Transverse colon (tissue), 4 donors: ENCODE results near the gene IL3RA. TPM values are rescaled to one million over a fixed set of nuclear protein-coding genes. Genes with fewer than 3 reads are reported as not detected.

Experiments used
- DNase-seq: peaks from one replicate; pipeline ENCODE4 v3.0.0-alpha.2; 2019
- H3K27ac ChIP-seq, 4 donors: fragments of 200-600 bp; sonication (generic); 2 replicates each; pipeline ENCODE4 v1.5.1; 2016 to 2018; ENCODE audit warnings: inconsistent platforms in 4 of 4
- H3K27me3 ChIP-seq: fragments of 200-600 bp; sonication (generic); 2 replicates; pipeline ENCODE4 v1.5.1; 2017; ENCODE audit warnings: inconsistent platforms
- H3K36me3 ChIP-seq, 4 donors: fragments of 200-600 bp; sonication (generic); 2 replicates each; pipeline ENCODE4 v1.5.1; 2017 to 2019; ENCODE audit warnings: inconsistent platforms in 4 of 4
- H3K4me1 ChIP-seq, 4 donors: fragments of 200-600 bp; sonication (generic); 2 replicates each; pipeline ENCODE4 v1.5.1; 2017 to 2020; ENCODE audit warnings: inconsistent platforms in 4 of 4
- H3K4me3 ChIP-seq, 4 donors: fragments of 200-600 bp; sonication (generic); 1 replicate in 1 of 4; 2 replicates in 3 of 4; pipeline versions ENCODE4 v1.5.1 to v1.6.1; 2017 to 2019; ENCODE audit warnings: inconsistent platforms in 4 of 4
- H3K9me3 ChIP-seq, 2 donors: fragments of 200-600 bp; sonication (generic); 2 replicates each; pipeline ENCODE4 v1.5.1; 2017 to 2019; ENCODE audit warnings: inconsistent platforms in 2 of 2
- CTCF ChIP-seq, 5 experiments: fragments of 200-600 bp in 3 of 5; fragments of 450-650 bp in 2 of 5; sonication (generic) in 3 of 5; IDR thresholded peaks; 1 replicate in 2 of 5; 2 replicates in 3 of 5; pipeline ENCODE4 v1.5.1; 2016 to 2017; ENCODE audit warnings: antibody characterized with exemption in 5 of 5, inconsistent platforms in 3 of 5, mild to moderate bottlenecking in 2 of 5, moderate library complexity in 1 of 5
- EP300 ChIP-seq: sonication (generic); formaldehyde crosslinking; IDR thresholded peaks from one replicate; pipeline ENCODE4 v1.6.1; 2017; ENCODE audit warnings: antibody characterized with exemption, low read depth
- POLR2A ChIP-seq: fragments of 450-650 bp; IDR thresholded peaks from one replicate; pipeline ENCODE4 v1.6.1; 2016; ENCODE audit warnings: antibody characterized with exemption, mild to moderate bottlenecking, moderate library complexity
- POLR2AphosphoS5 ChIP-seq, 3 donors: sonication (generic); formaldehyde crosslinking; IDR thresholded peaks; one replicate each; pipeline ENCODE4 v1.6.1; 2016; ENCODE audit warnings: antibody characterized with exemption in 3 of 3
- WGBS, 2 donors: methylation state at CpG; one replicate each; pipeline ENCODE4 v1.1.5; 2018; ENCODE audit warnings: low coverage in 1 of 2; 5-methylcytosine and 5-hydroxymethylcytosine counted together
- in situ Hi-C, 4 donors: fragments of 200-750 bp; cut with MboI; loops; one replicate each; pipeline versions ENCODE4 v1.15.0 to v1.15.1; 2017; ENCODE audit warnings: low sequenced_read_pairs in 3 of 4, low pct_ligation_motif_present in 1 of 4, low pct_unique_long_range_greater_than_20kb in 1 of 4
- intact Hi-C: fragments of 100-400 bp; cut with DNase I; formaldehyde crosslinking; loops from one replicate; pipeline ENCODE4 v1.15.1; 2023; ENCODE audit warnings: low total_unique reads
- total RNA-seq, 4 donors: library from RNA; depleted of rRNA; stranded (reverse); fragments of >200 nt; gene quantifications; one replicate each; pipeline ENCODE4 v1.1.0, GENCODE V29; 2016

The IL3RA gene
- total RNA-seq, 4 donors from 2014 or later, result 3.0 to 11.1 (median 5.8) TPM

- peaks cover 1 to 55% (median 32%) of the 10 kb centered on the region in 4 donors for H3K36me3 ChIP-seq
- WGBS, 2 donors, result 95 to 96% methylated on average over 5 to 31 of the region's 36 CpGs
- intact Hi-C loops (no loop called here), in situ Hi-C loops (loop anchor here in 1 of 4 donors (25.0 kb wide), 1 partner anchor 202 kb away; the partner anchor contains the start of gene AKAP17A)
- H3K4me1 ChIP-seq, result peaks cover 6 to 42% (median 25%) of the 10 kb centered on the region in 4 donors
- no peaks in the 10 kb centered on the region for H3K27me3 ChIP-seq
- H3K4me3 ChIP-seq, result no peak overlapping the region
- DNase-seq, result no peak
- H3K9me3 ChIP-seq, result no peaks in the 10 kb centered on the region
- TF ChIP-seq CTCF (IDR thresholded peaks at IDR 0.05), result no peak
- TF ChIP-seq POLR2A, result peak; percentile 4
- no peak overlapping the region for H3K27ac ChIP-seq
These were observed 49.0 kb downstream of the IL3RA start for GRCh38 chrX:1385253-1386223.

GRCh38 chrX:1386338-1387127, 49.9 kb downstream of the IL3RA start:
- in situ Hi-C loops, result loop anchor here in 1 of 4 donors (25.0 kb wide), 1 partner anchor 201 kb away; the partner anchor contains the start of gene AKAP17A
- no peaks in the 10 kb centered on the region for H3K27me3 ChIP-seq
- H3K4me3 ChIP-seq, result no peak overlapping the region
- no peaks in the 10 kb centered on the region for H3K9me3 ChIP-seq
- TF ChIP-seq EP300, result no peak
- no peak for TF ChIP-seq CTCF (IDR thresholded peaks at IDR 0.05)
- TF ChIP-seq POLR2A, result no peak
- no peak for TF ChIP-seq POLR2AphosphoS5 (IDR thresholded peaks at IDR 0.05)
- intact Hi-C loops, result no loop called here
- no peak for DNase-seq
- H3K27ac ChIP-seq, result no peak overlapping the region
- peaks cover 10 to 40% (median 28%) of the 10 kb centered on the region in 4 donors for H3K4me1 ChIP-seq
- WGBS, 2 donors, result 93% methylated on average over 41 of the region's 41 CpGs; no CpG with 5 or more reads in 1 of the 2 donors
- H3K36me3 ChIP-seq, result peaks cover 1 to 55% (median 32%) of the 10 kb centered on the region in 4 donors

GRCh38 chrX:1387141-1387776, 50.7 kb downstream of the IL3RA start:
- peaks cover 1 to 55% (median 32%) of the 10 kb centered on the region in 4 donors for H3K36me3 ChIP-seq
- H3K4me1 ChIP-seq, result peaks cover 10 to 34% (median 28%) of the 10 kb centered on the region in 4 donors
- DNase-seq, result no peak
- TF ChIP-seq POLR2AphosphoS5 (IDR thresholded peaks at IDR 0.05) (peak in 1 of 3 donors; percentile 27), POLR2A (no peak)
- intact Hi-C loops, result no loop called here
- WGBS, 2 donors, result 97% methylated on average over 35 of the region's 43 CpGs; no CpG with 5 or more reads in 1 of the 2 donors
- no peak overlapping the region for H3K27ac ChIP-seq
- no peaks in the 10 kb centered on the region for H3K9me3 ChIP-seq
- H3K27me3 ChIP-seq, result no peaks in the 10 kb centered on the region
- in situ Hi-C loops, result loop anchor here in 1 of 4 donors (25.0 kb wide), 1 partner anchor 200 kb away; the partner anchor contains the start of gene AKAP17A
- H3K4me3 ChIP-seq, result no peak overlapping the region

GRCh38 chrX:1388651-1389050, 52.1 kb downstream of the IL3RA start:
- Histone ChIP-seq H3K27ac (no peak overlapping the region), H3K4me1 (peaks cover 10 to 38% (median 33%) of the 10 kb centered on the region in 4 donors), H3K9me3 (no peaks in the 10 kb centered on the region), H3K4me3 (no peak overlapping the region), H3K36me3 (peaks cover 1 to 55% (median 32%) of the 10 kb centered on the region in 4 donors), H3K27me3 (no peaks in the 10 kb centered on the region)
- in situ Hi-C loops, result loop anchor here in 1 of 4 donors (25.0 kb wide), 1 partner anchor 199 kb away; the partner anchor contains the start of gene AKAP17A
- TF ChIP-seq CTCF (IDR thresholded peaks at IDR 0.05) (no peak), POLR2A (no peak), EP300 (no peak), POLR2AphosphoS5 (IDR thresholded peaks at IDR 0.05) (no peak)
- DNase-seq, result no peak
- 40 to 87% methylated on average over 2 to 4 of the region's 4 CpGs for WGBS, 2 donors
- intact Hi-C loops, result no loop called here
